ENCODE data around the gene ZBTB20.

DNA sequence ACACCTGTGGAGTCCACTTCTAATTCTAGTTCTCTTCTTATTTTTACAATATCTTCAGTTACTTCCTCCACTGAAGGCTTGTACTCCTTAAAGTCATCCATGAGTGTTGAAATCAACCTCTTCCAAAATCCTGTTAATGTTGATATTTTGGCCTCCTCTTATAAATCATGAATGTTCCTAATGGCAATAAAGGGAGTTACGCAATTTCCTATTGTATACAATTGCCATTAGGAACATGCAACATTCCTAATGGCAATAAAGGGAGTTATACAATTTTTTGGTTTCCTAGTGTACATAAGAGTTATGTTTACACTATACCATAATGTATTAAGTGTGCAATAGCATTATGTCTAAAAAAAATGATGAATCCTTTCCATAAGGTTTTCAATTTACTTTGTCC, 862.4 kb downstream of the ZBTB20 start:
- TF ChIP-seq, protein P1, sequence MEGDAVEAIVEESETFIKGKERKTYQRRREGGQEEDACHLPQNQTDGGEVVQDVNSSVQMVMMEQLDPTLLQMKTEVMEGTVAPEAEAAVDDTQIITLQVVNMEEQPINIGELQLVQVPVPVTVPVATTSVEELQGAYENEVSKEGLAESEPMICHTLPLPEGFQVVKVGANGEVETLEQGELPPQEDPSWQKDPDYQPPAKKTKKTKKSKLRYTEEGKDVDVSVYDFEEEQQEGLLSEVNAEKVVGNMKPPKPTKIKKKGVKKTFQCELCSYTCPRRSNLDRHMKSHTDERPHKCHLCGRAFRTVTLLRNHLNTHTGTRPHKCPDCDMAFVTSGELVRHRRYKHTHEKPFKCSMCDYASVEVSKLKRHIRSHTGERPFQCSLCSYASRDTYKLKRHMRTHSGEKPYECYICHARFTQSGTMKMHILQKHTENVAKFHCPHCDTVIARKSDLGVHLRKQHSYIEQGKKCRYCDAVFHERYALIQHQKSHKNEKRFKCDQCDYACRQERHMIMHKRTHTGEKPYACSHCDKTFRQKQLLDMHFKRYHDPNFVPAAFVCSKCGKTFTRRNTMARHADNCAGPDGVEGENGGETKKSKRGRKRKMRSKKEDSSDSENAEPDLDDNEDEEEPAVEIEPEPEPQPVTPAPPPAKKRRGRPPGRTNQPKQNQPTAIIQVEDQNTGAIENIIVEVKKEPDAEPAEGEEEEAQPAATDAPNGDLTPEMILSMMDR (IDR thresholded peaks at IDR 0.05) = no peak
- no peak for TF ChIP-seq POLR2A (IDR thresholded peaks at IDR 0.05; ENCODE audit: low read depth)

Measured in esophagus muscularis mucosa (tissue), 3 donors.